Measurements from ENCODE around the gene NFKB1.

The NFKB1 gene

DNA sequence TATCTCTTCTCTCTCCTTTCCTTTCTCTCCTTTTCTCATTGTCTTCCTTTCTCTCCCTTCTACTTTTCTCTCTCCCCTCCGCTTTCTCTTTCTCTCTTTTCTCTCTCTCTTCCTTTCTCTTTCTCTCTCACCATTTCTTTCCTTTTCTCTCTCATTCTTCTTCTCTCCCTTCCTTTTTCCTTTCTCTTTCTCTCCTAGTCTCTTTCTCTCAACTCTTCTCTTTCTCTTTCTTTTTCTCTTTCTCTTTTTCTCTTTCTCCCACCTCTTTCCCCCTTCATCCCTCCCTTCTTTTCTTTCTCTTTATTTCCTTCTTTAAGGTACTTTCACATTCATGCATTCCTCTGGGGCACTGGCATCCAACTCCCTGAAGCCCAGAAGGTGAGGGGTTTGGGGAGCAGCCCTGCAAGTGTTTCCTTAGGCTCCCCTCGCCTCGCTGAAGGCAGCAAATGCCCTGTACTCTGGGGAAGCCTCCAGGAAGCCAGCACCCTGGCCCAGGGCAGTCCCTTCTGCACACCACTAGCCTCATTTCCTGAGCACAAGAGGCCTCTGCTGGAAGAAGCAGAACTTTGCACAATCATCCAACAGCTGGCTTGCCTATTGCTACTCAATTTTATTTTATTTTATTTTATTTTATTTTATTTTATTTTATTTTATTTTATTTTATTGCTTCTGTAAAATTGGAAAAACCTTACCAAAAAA is 124.2 kb downstream of the NFKB1 start:
- DNase-seq (ENCODE audit: low spot score), result no peak

DNA sequence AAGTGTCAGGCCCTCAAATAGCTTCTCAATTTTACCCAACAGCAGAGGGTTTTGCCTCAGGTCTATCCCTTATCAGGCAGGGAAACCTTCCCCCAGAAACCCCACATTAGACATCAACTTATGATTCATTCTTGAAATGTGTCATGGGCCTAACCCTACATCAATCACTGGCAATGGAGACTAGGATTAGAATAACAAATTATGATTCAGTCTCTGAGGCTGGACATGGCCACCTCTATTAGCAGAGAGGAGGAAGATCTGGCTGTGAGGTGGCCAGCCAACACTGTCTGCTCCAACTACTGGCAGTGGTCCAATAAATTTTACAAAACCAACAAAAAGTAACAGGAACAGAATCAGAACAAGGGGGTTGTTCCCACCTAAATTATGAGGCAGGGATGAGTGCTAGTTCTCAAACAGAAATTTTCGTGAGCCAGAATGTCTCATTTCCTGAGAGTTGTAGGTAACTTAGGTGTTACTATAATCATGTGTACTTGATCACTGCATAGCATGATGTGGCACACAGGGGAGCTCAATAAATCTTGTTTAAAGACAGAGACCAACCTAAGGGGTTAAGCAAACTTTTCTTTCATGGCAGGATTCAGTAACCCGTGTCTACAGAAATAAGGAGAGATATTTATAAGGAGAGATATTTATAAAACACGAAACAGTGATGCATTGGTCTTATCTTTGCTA is 126.8 kb downstream of the NFKB1 start:
- DNase-seq (ENCODE audit: low spot score), result no peak

DNA sequence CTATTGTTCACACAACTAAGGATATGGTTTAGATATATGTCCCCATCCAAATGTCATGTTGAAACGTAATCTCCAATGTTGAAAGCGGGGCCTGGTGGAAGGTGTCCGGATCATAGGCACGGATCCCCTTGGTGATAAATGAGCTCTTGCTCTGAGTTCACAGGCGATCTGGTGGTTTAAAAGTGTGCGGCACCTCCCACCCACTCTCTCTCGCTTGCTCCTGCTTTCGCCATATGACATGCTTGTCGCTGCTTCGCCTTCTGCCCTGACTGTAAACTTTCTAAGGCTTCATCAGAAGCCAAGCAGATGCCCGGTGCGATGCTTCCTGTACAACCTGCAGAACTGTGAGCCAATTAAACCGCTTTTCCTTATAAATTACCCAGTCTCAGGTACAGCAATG is 128.5 kb downstream of the NFKB1 start:
- no peak for DNase-seq (ENCODE audit: low spot score)

GRCh38 chr4:102631616-102632015 is 130.5 kb downstream of the NFKB1 start:
- no peak for DNase-seq (ENCODE audit: low spot score)

DNA sequence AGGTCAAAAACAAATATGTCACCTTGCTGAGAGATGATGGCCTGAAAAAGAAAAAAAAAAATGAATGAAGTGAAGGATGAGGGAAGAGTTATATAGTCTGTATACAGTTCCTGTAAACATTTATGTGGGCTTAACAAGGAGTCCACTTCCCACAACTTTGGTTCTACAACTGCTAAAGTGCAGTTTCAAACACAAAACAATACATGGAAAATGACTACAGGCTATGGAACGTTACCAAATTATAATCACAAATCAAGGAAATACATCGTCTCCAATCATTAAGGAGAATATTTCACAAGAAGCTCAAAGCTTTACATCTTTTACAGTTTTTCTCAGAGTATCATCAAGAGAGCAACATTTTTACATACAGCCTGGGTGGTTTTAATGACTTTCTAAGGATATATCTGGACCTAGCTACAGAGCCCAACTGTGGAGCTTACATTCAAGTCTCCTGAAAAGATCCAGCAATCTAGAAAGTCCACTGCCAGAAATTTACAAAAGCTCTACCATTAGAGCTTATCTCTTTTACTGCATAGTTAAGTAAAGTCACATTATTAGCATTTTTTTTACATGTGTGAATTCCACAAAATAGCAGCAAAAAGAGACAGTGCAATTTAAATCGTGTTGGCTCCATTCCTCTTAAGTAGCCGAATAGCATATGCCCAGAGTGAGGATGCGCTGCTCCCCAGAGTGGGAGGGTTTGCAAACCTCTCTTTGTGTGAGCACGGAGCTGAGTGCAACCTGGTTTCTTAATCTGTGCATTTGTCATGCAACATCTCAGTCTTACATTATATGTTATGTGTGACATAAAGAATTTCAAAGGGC is 131.3 kb downstream of the NFKB1 start:
- DNase-seq (ENCODE audit: low spot score), result no peak

- DNase-seq (ENCODE audit: low spot score), result no peak
These were observed 131.9 kb downstream of the NFKB1 start for GRCh38 chr4:102633100-102633499.

- DNase-seq (ENCODE audit: low spot score), result no peak
These were observed 136.2 kb downstream of the NFKB1 start for GRCh38 chr4:102637391-102637790.

GRCh38 chr4:102638621-102639020 is 137.5 kb downstream of the NFKB1 start:
- DNase-seq (ENCODE audit: low spot score), result no peak

- no peak for DNase-seq (ENCODE audit: low spot score)
These were observed 138.4 kb downstream of the NFKB1 start for GRCh38 chr4:102639598-102639997.

DNA sequence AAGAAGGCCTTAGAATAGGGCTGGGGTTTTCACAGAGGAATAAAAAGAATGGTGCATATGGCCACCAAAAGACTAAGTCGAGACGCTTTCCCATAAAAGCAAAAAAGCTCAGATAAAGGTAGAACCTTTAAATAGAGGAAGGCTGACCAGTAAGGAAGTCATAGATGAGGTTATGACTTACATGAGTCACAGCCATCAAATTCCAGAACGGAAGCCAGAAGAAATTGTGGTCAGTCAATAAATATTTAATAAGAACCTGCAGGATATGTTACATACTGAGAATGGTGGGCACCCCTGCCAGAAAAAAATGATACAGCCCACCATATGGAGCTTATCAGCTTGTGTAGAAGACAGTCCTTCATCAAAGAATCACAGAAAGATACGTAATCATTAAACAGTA is 139.5 kb downstream of the NFKB1 start:
- DNase-seq (ENCODE audit: low spot score), result no peak

DNA sequence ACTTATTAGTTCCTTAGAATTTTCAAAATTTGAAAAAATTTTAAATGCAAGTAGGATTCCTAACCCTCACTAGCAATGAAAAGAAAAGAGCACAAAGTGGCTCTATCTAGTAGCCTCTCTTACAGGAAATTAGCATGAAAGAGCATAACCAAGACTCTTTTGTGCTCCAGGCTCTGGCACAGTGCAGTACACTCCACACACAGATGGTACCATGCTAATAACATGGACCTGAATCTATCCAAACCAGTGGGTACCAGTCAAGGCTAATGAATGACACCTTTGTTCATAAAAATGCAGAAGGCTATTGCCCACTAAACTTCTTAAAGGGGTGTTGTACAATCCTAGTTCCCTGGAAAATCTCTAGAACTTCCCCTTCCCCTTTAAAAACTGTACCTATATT is 140.6 kb downstream of the NFKB1 start:
- no peak for DNase-seq (ENCODE audit: low spot score)

DNA sequence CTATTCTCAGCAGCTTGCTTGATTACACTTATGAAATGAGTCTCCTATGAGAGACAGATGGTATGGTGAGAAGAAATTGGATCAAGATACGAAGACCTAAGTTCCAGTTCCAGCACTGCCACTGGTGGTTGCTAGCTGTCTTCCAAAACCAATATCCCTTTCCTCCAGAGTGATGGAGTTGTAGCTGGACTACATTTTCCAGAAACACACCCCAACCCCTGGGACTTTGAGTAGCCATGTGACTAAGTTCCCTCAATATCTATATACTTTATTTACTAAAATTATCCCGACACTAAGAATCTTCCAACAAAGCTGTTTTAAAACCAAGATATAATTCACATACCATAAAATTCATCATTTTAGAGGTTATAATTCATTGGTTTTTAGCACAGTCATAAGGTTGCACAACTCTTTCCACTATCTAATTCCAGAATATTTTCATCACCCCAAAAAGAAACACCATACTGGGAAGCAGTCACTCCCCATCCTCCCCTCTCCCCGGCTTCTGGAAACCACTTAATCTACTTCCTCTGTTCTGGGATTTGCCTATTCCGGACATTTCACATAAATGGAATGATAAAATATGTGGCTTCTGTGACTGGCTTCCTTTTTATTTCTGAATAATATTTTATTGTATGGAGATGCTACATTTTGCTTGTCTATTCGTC is 141.6 kb downstream of the NFKB1 start:
- DNase-seq (ENCODE audit: low spot score), result no peak

DNA sequence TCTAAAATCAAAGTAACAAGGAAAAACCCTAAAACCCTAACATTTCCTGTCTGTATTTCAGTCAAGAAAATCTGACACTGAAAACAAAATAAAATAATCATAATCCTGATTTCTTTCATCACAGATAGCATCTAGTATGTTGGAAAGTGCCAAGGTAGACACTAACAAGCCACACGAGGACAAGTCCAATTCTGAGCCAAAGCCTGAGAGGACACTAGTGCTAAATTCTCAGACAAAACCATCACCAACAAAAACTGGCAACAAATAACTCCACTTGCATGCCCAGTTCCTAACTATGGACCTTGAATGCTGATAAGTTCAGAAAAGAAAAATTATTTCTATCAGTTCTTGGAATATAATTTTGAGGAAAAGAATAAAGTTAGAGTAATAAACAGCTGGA is 146.0 kb downstream of the NFKB1 start:
- no peak for DNase-seq (ENCODE audit: low spot score)

DNA sequence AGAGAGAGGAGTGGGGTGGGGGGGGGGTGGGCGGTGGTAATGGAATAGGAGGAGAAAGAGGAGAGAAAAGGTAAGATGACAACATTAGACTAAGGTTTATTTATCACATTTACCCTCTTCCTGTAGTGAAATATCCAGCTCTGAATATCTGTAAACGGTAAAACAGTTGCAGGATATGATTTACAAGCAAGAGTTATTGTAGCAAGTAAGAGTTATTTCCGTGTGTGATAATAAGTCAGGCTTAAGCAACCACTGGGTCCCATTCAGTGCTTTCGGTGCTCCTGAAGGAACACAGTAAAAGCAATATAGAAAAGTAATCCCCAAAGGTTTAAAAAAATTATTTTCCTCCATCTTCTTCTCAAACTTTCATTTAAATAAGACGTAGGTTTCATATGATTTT is 156.0 kb downstream of the NFKB1 start:
- DNase-seq (ENCODE audit: low spot score), result no peak

GRCh38 chr4:102663073-102663472 is 161.9 kb downstream of the NFKB1 start:
- no peak for DNase-seq (ENCODE audit: low spot score)

DNA sequence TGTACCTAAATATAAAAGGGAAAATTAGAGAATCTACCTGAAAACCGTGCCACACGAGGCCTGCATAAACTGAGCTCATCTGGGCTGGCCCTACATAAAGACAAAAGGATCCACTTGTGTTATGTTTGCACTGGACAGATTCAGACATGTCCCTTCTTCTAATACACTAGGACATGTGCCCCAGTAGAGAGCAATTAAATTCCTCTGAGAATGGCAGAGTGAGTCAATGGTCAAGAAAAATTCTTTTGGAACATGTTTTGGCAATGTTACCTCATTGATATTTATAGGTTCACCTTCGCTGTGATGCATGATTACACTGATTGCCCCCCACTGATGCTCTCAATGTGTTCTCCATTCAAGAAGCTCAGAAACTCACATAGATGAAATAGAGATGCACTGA is 164.4 kb downstream of the NFKB1 start:
- no peak for DNase-seq (ENCODE audit: low spot score)
